Measurements from ENCODE around the gene ALPP.
"Not testable (repeated sequence)": the region's sequence is repeated elsewhere in the genome, so short reads cannot be mapped to it uniquely, and the experiment has no call there.

ALPP gene

GRCh38 chr2:232354069-232354468 is 24.5 kb upstream of the ALPP start:
- Histone ChIP-seq H3K27ac (replicated peaks) (no peak overlapping the region), H3K27me3 (ENCODE audit: insufficient read depth, poor library complexity, severe bottlenecking) (peaks cover 33% of the 10 kb centered on the region), H3K4me3 (replicated peaks; ENCODE audit: insufficient read depth, low read length) (no peak overlapping the region)
- no peak for DNase-seq (ENCODE audit: low read depth in 1 of 2, low spot score in 1 of 2)
- TF ChIP-seq REST (IDR thresholded peaks at IDR 0.05; ENCODE audit: insufficient replicate concordance, low read depth) (no peak), POLR2AphosphoS5 (IDR thresholded peaks at IDR 0.05; ENCODE audit: low read depth) (no peak), GABPA (IDR thresholded peaks at IDR 0.05; ENCODE audit: low read depth) (no peak), CTCF (IDR thresholded peaks at IDR 0.05; ENCODE audit: insufficient read depth, low read length) (no peak), SPI1 (IDR thresholded peaks at IDR 0.05; ENCODE audit: borderline replicate concordance, low read depth) (no peak)

- Histone ChIP-seq H3K27me3 (ENCODE audit: insufficient read depth, poor library complexity, severe bottlenecking) (no peaks in the 10 kb centered on the region), H3K4me3 (replicated peaks; ENCODE audit: insufficient read depth, low read length) (no peak overlapping the region), H3K27ac (replicated peaks) (no peak overlapping the region)
- no peak for DNase-seq (ENCODE audit: low read depth in 1 of 2, low spot score in 1 of 2)
- TF ChIP-seq POLR2AphosphoS5 (IDR thresholded peaks at IDR 0.05; ENCODE audit: low read depth), result no peak
- TF ChIP-seq CTCF (IDR thresholded peaks at IDR 0.05; ENCODE audit: insufficient read depth, low read length), result no peak
- TF ChIP-seq GABPA (IDR thresholded peaks at IDR 0.05; ENCODE audit: low read depth), result no peak
These were observed 16.9 kb upstream of the ALPP start for GRCh38 chr2:232361646-232362045.

GRCh38 chr2:232362174-232362900 is 16.2 kb upstream of the ALPP start:
- Histone ChIP-seq H3K27me3 (ENCODE audit: insufficient read depth, poor library complexity, severe bottlenecking) (no peaks in the 10 kb centered on the region), H3K27ac (replicated peaks) (no peak overlapping the region), H3K4me3 (replicated peaks; ENCODE audit: insufficient read depth, low read length) (no peak overlapping the region)
- DNase-seq (ENCODE audit: low read depth in 1 of 2, low spot score in 1 of 2), result no peak
- TF ChIP-seq GABPA (IDR thresholded peaks at IDR 0.05; ENCODE audit: low read depth), result no peak
- TF ChIP-seq SPI1 (IDR thresholded peaks at IDR 0.05; ENCODE audit: borderline replicate concordance, low read depth), result no peak
- no peak for TF ChIP-seq CTCF (IDR thresholded peaks at IDR 0.05; ENCODE audit: insufficient read depth, low read length)
- no peak for TF ChIP-seq POLR2AphosphoS5 (IDR thresholded peaks at IDR 0.05; ENCODE audit: low read depth)
- no peak for TF ChIP-seq REST (IDR thresholded peaks at IDR 0.05; ENCODE audit: insufficient replicate concordance, low read depth)

- DNase-seq (ENCODE audit: low read depth in 1 of 2, low spot score in 1 of 2); H3K27ac ChIP-seq (replicated peaks); H3K27me3 ChIP-seq (ENCODE audit: insufficient read depth, poor library complexity, severe bottlenecking): not testable (repeated sequence)
- peak overlapping the region; percentile 12 for H3K4me3 ChIP-seq (replicated peaks; ENCODE audit: insufficient read depth, low read length)
These were observed 15.3 kb upstream of the ALPP start for GRCh38 chr2:232363064-232363783.

Data from HL-60 (cell line).